Activated naive CD4-positive, alpha-beta T cell treated with Interleukin-2 at 50 U/mL for 16 hours (primary cell): ENCODE data around the gene KPNB1.

Source experiments
- DNase-seq: peaks from one replicate; pipeline ENCODE4 v3.0.0-alpha.2; 2020

Gene KPNB1

DNA sequence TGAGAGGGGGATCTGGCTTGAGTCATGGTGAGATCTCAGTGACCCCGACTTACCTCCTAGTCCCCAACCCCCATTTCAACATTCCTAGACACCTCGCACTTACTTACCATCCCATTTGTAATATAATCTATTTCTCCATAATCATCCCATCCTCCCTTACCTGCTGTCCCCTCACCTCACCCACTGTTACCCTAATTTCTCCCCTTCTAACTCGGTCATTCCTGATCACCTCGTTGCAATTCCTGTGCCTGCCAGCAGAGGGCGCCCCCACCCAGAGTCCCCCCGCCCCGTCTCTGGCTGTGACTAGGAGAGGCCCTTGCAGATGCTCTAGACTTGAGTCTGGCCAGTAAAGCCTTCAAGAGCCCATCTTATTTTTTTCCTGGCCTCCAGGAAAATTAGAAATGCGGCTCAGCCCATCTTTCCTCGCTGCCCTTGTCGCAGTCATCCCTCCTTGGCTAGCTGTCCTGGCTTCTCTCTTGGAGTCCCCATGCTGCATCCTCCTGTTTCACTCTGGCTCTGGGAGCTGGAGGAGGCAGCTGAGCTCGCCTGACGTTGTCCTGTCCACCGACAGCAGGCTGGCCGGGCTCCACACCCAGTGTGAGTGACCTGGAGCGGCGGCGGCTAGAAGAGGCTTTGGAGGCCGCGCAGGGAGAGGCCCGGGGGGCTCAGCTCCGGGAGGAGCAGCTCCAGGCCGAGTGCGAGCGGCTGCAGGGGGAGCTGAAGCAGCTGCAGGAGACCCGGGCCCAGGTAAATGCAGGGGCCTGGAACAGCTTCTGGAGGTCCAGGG lies 49.2 kb downstream of the KPNB1 start:
- DNase-seq, result peak; percentile 87

DNA sequence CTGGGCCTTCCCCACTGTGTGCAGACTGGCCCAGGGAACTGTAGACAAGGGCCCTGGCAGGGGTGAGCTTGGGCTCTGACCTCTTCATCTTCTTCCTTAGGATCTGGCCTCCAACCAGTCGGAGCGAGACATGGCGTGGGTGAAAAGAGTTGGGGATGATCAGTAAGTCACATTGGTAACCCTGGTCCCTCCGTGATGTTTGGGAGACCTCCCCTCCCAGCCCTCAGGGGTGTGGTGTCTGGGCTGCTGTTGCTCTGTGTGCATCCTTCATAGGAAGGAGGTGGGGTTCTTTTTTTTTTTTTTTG lies 49.8 kb downstream of the KPNB1 start:
- no peak for DNase-seq

DNA sequence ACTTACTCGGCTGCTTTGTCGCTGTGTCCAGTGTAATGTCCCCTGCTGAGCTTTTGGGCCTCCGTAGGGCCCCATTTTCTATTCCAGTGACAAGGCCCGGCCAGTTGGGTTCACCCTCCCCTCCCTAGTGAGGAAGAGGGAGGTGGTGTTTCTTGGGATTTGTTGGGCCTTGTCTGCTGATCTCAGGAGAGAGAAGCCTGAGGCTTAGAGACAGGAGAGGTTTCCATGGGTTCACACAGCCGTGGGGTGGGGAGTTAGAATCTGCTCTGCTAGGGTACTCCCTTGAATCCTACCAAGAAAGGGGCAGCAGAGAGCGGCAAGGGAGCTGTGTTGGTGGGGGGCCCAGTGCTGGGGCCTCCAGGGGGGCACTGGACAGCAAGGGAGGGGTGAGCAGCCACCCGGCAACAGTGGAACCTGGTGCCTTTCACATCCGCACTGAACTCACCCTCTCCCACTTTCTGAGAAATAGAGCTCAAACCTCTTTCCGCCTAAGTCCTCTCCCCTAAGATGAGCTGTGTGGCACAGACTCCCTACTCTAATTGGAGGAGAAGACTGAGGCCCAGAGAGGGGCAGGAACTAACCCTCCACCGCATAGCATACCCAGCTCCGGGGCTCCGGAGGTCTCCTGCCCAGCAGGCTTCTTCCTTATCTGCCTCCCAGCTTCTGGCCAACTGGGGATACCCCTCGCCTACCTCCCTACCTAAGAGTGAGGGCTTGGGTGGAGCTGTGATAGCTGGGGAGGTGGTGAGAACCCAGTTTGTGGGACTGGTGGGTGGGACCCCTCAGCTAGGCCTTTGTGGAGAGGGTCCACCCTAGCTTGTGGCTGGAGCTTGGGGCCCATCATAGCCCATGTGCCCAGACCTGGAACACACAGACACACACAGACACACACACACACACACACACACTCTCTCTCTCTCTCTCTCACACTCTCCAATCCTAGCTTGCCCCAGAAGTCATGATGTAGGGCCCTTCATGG lies 51.0 kb downstream of the KPNB1 start:
- no peak for DNase-seq

DNA sequence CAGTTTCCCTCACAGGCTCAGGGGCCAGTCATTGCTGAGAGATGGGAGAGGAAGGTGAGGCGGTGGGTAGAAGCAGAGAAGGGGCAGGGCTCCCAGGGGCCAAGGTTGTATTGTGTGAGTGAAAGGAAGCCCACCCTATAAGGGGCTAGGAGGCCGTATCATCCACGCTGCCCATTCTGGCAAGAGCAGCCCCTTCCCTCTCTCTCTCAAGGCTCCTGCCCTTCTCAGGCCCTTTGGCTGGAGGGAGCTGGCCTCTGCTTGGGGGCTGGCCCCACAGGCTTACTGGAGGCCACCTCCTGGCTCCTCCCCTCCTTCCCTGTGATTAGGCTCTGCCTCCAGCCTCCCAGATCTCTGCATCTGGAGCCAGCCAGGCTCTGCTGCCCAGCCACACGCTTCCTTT lies 51.9 kb downstream of the KPNB1 start:
- DNase-seq, result no peak

DNA sequence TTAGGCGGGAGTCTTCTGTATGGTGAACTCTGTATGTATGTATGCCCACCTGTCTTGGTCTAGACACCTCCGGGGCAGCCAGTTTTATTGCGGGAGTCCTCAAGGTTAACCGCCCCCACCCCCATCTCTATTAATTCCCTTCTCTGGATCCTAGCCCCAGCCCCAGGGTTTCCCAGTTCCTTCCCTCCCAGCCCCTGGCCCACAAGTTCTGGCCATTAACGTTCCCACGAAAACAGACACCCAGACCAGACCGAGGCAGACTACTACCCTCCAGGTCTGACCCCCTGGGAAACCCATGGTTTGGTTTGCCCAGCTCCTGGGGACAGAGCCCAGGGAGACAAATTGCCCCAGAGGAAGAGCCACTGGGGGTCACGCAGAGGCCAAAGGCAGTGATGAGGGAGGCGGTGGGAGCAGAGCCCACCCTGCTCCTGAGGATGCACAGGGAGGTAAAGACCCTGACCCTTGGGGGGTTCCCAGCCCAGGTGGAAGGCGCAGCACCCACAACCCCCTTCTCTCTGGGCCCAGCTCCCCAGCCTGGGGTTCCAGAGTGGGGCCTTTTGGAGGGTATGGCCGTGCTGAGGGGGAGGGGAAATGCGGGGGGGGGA lies 52.8 kb downstream of the KPNB1 start:
- no peak for DNase-seq

DNA sequence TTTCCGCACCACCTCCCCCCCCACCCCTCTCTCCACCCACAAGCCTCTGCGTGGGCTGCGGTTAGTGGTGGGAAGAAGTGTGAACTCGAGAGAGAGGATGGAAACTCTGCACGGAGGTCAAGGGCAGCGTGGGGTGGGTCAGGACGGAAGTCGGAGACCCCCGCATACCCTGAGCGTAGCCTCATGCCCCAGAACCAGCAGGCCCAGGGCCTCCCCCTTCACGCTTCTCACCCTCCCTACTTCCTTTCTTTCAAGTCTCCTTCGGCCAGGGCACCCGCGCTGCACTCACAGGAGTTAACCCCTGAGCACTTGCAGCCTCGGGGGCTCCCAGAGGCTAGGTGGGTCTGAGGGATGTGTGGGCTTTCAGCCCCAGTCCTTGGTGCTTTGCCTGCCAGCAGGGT lies 53.5 kb downstream of the KPNB1 start:
- DNase-seq, result peak; percentile 61

DNA sequence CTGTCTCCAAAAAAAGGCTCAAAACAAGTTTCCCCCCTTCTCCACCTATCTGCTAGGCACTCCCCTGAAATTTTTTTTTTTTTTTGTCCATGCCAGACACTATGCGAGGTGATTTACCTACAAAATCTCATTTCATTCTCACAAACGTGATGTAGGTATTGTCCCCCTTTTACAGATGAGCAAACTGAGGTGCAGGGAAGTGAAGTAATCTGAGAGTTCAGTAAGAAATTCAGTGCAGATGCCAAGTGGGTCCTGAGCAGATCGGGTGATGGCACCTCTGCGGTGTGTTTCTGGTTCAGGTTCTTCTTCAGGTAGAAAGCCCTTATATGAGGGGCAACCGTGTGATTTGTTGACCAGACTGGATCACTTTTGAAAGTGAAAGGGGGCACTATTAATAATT lies 54.0 kb downstream of the KPNB1 start:
- DNase-seq, result no peak

DNA sequence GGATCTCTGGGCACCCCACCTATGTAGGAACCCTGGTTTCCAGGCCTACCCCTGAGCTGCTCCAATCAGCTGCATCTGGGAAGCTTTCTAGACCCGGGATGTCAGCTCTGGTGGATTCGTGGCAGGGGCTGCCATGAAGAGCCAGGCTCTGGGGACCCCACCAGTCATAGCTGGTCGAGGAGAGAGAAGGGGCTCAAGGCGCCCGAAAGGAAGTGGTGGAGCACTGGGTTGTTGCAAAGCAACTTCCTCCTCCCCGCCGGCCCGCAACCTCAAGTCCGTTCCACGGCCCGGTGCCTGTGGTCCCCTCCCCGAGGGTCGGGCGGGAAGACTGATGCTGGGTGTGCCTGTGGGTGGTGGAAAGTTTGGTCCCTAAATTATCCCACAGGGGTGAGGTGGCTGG lies 54.4 kb downstream of the KPNB1 start:
- DNase-seq, result no peak

DNA sequence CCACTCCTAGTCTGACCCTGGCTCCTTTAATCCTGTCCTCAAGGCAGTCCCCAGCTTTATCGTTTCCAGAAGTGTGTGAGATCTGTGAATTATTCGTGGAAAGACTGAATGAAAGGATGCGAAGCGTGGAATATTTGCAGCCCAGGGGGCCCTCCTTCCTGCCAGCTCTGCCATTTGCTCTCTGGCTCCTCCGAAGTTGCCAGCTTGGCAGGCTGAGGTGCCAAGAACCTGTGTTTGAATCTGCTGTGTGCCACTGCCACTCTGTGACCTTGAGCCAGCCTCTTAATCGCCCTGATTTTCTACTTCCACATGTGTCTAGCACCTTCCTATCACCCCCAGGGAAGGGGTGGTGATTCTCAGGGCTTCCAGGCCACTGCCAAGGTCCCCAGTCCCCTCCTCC lies 55.0 kb downstream of the KPNB1 start:
- DNase-seq, result no peak

DNA sequence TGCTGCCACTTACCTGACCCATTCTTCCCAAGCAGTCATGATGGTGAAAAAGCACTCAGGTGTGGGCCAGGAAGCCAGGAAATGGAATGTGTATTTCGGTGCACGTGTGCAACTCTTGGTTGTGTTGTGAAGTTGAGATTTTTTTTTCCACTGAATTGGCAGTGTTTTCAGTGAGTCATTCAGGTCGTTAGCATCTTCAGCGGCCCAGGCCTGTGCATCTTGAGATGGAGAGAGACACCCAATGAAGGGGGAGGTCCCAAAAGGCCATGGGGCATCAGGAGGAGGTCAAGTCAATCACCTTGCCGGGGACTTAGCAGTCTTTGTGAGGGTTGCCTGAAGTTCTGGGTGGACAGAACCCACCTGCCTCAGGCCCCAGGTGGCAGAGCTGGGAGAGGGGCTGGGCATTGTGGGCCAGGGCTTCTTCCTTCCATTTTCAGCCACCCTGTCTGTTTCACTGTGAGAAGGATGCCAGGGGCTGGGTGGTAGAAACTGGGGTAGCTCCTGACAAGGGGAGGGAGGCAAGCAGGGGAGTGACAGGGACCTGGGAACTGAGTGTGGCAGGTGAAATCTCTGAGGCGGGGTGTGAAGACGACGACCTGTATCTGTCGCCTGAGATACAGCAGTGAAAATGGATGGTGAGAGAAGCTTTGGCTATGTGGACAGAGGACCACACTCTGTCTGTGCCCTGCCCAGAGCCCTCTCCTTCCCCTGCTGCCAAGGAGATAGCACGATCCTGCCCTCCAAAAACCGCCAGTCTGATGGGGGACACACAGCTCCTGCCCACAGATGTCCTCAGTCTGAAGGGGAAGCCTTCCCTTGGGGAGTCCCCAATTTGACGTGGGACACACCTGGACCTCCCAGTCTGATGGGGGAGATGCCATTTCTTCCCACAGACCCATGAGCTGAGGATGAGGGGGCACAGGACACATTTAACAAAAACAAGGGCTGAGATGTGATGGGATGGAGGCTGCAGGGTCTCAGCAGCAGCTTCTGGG lies 56.1 kb downstream of the KPNB1 start:
- peak; percentile 60 for DNase-seq

DNA sequence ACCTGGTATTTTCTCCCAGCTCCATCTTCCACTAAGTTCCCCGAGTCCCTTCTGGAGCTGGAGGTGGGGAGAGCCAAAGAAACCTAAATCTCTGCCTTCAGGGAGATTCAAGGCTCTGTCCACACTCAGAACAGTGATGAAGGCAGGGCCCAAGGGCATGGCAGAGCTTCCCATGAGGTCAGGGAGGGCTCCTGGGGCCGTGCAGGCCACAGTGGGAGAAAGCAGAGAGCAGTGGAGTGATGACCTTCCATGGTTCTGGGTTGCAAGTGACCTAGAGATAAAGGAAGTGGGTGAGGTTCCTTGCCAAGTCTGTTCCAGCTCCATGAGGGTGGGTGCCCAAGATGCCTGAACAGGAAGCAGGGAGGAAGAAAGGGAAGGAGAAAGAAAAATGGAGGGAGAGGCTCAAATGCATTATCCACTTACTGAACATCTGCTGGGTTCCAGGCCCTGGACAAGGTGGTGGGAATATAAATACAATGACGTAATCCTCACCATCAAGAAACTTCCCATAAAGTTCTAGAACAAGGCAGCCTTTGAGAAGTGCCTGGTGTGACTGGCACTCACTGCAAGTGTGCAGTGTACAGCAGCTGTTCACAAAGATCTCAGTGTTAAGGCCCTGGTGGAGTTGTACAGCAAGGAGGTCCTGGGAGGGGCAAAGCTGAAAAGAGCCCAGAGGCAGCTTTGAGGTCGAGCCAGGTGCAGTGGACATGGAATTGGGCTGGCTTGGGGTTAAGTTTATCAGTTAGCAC lies 57.5 kb downstream of the KPNB1 start:
- no peak for DNase-seq

DNA sequence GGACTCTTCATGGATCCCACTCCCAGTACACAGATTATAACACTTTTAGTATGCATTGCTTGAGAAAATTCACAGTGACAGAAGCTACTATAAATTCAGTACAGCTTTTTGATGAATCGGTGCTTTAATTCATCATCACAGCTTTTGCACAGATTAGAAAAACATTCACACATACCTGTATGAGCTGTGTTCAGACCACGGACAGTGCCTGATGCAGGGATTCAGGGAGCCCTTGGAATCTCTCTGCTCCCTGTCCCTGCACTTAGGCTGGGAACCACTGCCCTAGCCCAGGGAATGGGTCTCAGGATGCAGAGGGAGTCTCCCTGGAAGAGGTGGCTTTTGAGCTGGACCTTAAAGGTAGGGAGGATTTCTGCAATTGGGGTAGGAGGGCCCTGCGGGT lies 58.2 kb downstream of the KPNB1 start:
- no peak for DNase-seq

DNA sequence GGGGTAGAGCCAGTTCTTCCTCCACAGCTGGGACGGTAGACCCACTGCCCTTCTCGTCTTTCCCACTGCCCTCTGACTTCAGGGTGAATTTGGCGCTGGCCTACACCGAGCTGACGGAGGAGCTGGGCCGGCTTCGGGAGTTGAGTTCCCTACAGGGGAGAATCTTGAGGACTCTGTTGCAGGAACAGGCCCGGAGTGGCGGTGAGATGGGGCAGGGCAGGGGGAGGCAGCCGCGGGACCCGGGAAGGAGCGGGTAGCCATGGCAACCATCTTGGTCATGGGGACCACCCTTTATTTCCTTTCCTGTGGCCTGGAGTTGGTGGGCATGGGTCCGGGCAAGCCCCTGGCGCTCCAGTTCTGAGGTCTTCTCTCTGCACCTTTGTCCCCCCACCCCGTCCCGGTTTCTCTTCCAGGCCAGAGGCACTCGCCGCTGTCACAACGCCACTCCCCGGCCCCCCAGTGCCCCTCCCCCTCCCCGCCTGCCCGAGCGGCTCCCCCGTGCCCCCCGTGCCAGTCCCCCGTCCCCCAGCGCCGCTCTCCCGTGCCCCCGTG lies 58.7 kb downstream of the KPNB1 start:
- DNase-seq, result no peak

DNA sequence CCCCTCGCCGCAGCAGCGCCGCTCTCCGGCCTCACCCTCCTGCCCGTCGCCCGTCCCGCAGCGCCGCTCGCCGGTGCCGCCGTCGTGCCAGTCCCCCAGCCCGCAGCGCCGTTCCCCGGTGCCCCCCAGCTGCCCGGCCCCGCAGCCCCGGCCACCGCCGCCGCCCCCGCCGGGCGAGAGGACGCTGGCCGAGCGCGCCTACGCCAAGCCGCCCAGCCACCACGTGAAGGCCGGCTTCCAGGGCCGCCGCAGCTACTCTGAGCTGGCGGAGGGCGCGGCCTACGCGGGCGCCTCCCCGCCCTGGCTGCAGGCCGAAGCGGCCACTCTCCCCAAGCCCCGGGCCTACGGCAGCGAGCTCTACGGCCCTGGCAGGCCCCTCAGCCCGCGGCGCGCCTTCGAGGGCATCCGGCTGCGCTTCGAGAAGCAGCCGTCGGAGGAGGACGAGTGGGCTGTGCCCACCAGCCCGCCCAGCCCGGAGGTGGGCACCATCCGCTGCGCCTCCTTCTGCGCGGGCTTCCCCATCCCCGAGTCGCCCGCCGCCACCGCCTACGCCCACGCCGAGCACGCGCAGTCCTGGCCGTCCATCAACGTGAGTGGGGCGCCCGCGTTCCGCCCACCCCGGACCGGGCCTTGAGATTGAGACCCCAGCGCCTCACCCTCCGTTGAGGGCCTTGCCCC lies 59.3 kb downstream of the KPNB1 start:
- no peak for DNase-seq

DNA sequence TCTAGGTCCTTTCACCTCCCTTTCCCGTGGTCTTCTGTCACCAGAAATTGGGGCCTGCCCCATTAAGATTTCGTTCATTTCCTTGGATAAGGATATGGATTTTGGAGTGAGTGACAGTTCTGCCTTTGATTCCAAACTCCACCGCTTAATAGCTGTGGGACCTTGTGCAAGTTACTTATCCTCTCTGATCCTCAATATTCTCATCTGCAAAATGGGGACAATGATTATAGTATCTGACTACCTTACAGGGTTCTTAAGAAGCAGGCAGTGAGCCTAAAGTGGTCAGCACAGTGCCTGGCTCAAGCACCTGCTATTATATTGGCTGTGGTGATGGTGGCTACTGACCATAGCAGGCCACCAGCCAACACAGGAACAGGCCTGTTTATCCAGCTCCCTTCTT lies 59.9 kb downstream of the KPNB1 start:
- DNase-seq, result no peak

DNA sequence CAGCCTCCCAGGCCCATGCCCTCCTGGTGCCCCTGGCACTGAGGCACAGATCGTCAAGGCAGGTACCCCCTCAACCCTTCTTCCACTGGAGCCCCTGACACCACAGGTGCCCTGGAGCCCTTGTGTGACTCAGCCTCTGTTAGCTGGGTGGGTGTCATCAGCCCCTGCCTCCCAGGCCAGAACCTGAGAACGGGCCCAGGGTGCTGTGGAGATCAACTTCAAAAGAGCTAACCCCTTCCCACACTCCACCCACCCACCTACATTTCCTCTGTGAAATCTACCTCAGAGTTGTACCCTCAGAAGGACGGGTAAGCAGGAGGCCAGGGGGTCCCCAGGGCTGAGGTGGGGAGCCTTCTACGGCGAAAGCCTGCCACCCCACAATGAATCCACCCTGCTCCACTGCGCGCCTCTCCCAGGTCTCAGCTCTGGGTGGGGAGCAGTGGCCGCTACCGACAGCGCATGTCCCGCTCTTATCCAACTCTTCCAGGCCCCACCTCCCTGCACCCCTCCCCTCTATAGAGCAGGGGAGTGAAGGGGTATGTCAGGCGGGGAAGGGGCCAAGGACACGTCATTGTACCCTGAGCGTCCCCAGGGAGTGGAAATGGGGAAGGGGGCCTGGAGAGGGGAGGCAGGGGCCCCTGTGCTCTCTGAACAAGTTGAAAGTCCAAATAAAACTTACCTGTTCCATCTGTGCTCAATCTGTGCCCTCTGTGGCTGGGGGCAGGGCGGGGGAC lies 61.8 kb downstream of the KPNB1 start:
- DNase-seq, result no peak

DNA sequence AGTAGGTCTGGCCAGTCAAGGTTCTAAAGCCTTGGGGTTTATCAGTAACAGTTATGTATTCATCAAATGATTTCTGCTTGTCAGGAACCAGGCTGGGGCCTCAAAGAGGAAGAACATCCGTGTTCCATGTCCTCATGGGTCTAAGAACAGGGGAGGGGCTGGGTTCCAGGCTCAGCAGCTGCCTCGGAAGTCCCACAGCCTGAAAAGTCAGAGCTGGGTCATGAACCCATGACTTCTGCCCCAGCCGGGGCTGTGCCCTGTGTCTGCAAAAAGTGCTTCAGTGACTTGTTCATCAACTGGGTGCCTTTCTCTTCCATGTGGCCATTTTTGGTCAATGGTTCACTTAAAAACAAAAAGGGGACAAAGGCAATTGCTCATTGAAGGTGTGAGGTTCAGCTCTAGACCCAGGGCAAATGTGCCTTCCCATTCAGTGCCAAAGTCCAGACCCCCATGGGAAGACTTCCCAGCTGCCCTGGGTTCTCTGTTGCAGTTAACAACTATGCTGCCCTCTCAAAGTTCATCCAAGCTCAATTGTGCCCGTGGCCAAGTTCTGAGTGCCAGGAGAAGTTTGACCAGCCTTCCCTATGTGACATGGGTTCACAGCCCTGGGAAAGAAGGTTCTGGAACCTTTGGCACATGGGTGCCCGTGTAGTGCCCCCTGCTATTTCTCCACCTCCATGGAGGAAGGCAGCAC lies 62.8 kb downstream of the KPNB1 start:
- no peak for DNase-seq

DNA sequence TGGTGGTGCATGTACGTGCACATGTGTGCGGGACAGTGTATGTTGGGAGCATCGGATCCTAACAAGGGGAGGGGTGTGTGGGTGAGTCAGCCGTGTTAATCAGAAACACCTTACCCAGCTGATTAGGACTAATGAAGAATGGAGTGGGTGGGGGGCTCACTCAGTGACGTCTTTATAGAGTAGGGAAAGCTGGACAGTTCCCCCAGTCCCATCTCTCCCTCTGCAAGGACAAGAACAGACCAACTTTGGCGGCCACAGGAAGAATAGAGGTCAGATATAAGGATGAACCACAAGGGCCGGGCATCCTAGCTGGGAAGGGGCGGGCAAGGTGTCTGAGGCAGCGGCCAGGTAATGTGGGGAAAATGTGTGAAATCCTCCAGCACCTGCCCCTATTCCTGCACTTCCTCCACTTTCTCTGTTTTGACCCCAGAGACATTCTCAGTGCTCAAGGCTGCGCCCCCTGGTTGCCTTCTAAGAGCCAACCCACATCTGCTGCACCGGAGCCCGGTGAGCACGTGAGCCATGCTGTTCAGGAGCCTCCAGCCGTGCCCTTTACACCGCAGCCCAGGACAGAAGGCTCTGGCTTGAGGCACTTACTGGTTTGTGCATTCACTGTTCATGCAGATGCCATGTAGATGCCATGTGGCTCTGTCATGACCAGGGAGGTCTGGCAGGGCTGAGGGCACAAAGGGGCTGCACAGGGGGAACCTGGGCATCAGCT lies 64.4 kb downstream of the KPNB1 start:
- DNase-seq, result no peak
